GM12891 (cell line): Measurements from ENCODE around the gene DNAJC9.

ENCODE experiments used
- PAX5 ChIP-seq: IDR thresholded peaks from 2 replicates; pipeline ENCODE4 v1.6.1; 2011; ENCODE audit warnings: low read length, moderate library complexity, mild to moderate bottlenecking; ENCODE audit not compliant: insufficient read depth, severe bottlenecking
- POLR2A ChIP-seq: IDR thresholded peaks from 2 replicates; pipeline ENCODE4 v1.6.1; 2011; ENCODE audit warnings: low read depth, low read length, control low read depth
- POLR2AphosphoS5 ChIP-seq: IDR thresholded peaks from 2 replicates; pipeline ENCODE4 v1.6.1; 2011; ENCODE audit warnings: low read depth, low read length, control low read depth
- POU2F2 ChIP-seq: IDR thresholded peaks from 2 replicates; pipeline ENCODE4 v1.6.1; 2011; ENCODE audit warnings: low read depth, mild to moderate bottlenecking, control low read depth, low read length, moderate library complexity
- SPI1 ChIP-seq: IDR thresholded peaks from 2 replicates; pipeline ENCODE4 v1.6.1; 2011; ENCODE audit warnings: low read depth, low read length, control low read depth
- TAF1 ChIP-seq: IDR thresholded peaks from 2 replicates; pipeline ENCODE4 v1.6.1; 2011; ENCODE audit warnings: low read depth, low read length, control low read depth

- TF ChIP-seq POLR2A (no peak), TAF1 (no peak), POLR2AphosphoS5 (no peak), SPI1 (no peak), PAX5 (no peak), POU2F2 (no peak)
These were observed 39.2 kb downstream of the DNAJC9 start for GRCh38 chr10:73207883-73208282.
